Mesothelial cell of epicardium (in vitro differentiated cells): ENCODE results near the gene NTM. TPM values are rescaled to one million over a fixed set of nuclear protein-coding genes. Genes with fewer than 3 reads are reported as not detected.

Experiments
- DNase-seq, 2 experiments: peaks; one replicate each; pipeline ENCODE4 v3.0.0; 2021; ENCODE audit warnings: low spot score in 2 of 2; ENCODE audit not compliant: unreplicated experiment in 2 of 2
- H3K27ac Mint-ChIP-seq: 2 replicates; pipeline ENCODE4 v1.8.0; 2021; ENCODE audit warnings: mixed read lengths
- H3K27me3 Mint-ChIP-seq: 2 replicates; pipeline ENCODE4 v1.8.0; 2021; ENCODE audit warnings: low read depth, mixed read lengths
- H3K36me3 Mint-ChIP-seq: 2 replicates; pipeline ENCODE4 v1.8.0; 2021; ENCODE audit warnings: mixed read lengths
- H3K4me1 Mint-ChIP-seq: 2 replicates; pipeline ENCODE4 v1.8.0; 2021; ENCODE audit warnings: mixed read lengths
- H3K4me3 Mint-ChIP-seq: 2 replicates; pipeline ENCODE4 v1.8.0; 2021; ENCODE audit warnings: mild to moderate bottlenecking, moderate library complexity, mixed read lengths
- H3K9me3 Mint-ChIP-seq: 2 replicates; pipeline ENCODE4 v1.8.0; 2021; ENCODE audit warnings: mixed read lengths
- total RNA-seq: library from RNA; stranded (reverse); gene quantifications from 3 replicates; pipeline ENCODE4 v1.2.1, GENCODE V29; 2021
- TF ChIP-seq, protein P1 (sequence below): fragments of 200-600 bp; sonication (generic); IDR thresholded peaks from one replicate; pipeline ENCODE4 v1.5.0; 2021; ENCODE audit warnings: antibody characterized with exemption; ENCODE audit not compliant: unreplicated experiment

The NTM gene
- total RNA-seq, 1 donor from 2014 or later, result 3.9 TPM

DNA sequence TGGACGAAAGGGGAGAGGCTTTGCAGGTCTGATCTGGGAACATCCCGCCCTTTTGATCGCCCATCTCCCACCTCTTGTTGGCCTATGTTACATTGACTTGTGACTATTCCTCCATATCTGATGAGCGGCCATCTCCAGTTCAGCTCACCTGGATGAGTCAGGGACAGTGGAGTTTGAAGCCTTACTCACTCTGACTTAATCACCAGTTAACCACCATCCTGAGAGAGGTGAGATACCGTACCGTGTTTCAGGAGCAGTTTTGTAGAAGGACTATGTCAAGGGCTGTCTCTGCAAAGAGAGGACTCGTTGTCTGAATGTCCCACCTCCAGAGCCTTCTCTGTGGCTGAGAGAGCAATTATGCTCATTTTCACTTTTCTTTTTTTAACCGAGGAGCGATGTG is 771.7 kb downstream of the NTM start:
- Mint-ChIP-seq H3K36me3 (no peaks in the 10 kb centered on the region), H3K9me3 (no peaks in the 10 kb centered on the region), H3K27ac (no peak overlapping the region), H3K4me1 (no peaks in the 10 kb centered on the region), H3K27me3 (peaks cover 58% of the 10 kb centered on the region), H3K4me3 (no peak overlapping the region)
- no peak for DNase-seq
- TF ChIP-seq, protein P1, sequence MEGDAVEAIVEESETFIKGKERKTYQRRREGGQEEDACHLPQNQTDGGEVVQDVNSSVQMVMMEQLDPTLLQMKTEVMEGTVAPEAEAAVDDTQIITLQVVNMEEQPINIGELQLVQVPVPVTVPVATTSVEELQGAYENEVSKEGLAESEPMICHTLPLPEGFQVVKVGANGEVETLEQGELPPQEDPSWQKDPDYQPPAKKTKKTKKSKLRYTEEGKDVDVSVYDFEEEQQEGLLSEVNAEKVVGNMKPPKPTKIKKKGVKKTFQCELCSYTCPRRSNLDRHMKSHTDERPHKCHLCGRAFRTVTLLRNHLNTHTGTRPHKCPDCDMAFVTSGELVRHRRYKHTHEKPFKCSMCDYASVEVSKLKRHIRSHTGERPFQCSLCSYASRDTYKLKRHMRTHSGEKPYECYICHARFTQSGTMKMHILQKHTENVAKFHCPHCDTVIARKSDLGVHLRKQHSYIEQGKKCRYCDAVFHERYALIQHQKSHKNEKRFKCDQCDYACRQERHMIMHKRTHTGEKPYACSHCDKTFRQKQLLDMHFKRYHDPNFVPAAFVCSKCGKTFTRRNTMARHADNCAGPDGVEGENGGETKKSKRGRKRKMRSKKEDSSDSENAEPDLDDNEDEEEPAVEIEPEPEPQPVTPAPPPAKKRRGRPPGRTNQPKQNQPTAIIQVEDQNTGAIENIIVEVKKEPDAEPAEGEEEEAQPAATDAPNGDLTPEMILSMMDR, result no peak

DNA sequence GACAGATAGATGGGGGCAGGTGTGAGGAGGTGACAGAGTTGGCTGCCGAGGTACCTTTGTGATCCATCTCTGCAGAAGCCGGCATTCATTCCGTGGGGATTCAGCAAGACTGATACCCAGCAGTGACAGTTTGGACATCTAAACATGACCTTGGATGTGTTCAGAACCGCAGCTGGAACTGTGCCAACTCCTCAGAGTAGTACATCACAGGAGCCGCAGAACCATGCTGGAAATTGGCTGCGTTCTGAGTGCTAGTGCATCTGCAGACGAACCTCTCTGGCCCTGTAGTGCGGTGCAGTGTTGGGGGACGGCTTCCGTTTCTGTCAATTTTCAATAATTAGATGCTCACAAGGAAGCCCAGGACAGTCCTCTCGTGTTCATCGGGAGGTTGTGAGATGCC is 772.1 kb downstream of the NTM start:
- H3K4me1 Mint-ChIP-seq, result no peaks in the 10 kb centered on the region
- H3K4me3 Mint-ChIP-seq, result no peak overlapping the region
- no peak for DNase-seq
- peaks cover 63% of the 10 kb centered on the region for H3K27me3 Mint-ChIP-seq
- no peaks in the 10 kb centered on the region for H3K9me3 Mint-ChIP-seq
- H3K36me3 Mint-ChIP-seq, result no peaks in the 10 kb centered on the region
- no peak overlapping the region for H3K27ac Mint-ChIP-seq
- TF ChIP-seq, protein P1, result no peak

DNA sequence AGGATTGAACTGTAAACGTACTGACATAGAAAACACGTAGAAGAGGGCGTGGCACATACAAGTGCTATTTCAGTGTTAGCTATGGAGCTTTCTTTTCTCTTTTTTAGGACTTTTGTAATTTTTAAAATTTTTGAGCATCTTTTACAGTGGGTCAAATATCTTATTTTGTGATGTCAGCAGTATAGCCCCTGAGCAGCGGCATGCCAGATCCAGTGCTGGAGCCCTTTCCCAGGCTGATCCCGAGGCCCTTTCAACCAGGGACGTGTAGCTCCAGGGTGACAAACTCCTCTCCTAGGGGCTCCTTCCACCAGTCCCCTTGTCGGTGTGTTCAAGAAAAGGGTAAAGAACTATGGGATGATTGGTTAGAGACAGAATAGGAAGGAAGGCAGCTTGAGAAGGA is 777.0 kb downstream of the NTM start:
- no peaks in the 10 kb centered on the region for H3K9me3 Mint-ChIP-seq
- H3K36me3 Mint-ChIP-seq, result no peaks in the 10 kb centered on the region
- TF ChIP-seq, protein P1, result no peak
- H3K27ac Mint-ChIP-seq, result no peak overlapping the region
- peaks cover 66% of the 10 kb centered on the region for H3K27me3 Mint-ChIP-seq
- no peak for DNase-seq
- no peaks in the 10 kb centered on the region for H3K4me1 Mint-ChIP-seq
- H3K4me3 Mint-ChIP-seq, result no peak overlapping the region

DNA sequence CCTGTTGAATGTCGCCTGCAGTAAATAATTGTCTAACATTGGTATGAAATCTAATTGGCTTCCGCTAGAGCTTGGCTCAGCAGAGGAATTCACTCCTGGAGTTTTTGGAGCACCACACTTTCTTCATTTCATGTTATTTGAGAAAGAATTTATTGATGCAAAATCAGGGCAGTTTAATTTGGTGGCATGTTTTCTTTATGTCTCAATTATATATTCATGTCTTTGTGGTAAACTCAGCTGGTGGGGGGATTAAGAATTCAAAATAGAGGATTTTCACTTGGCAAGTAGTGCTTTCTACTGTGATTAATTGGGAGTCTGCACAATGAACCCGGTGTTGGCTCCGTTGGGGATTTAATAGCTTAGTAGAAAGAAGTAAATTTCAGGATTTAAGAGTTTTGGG is 784.4 kb downstream of the NTM start:
- peaks cover 52% of the 10 kb centered on the region for H3K27me3 Mint-ChIP-seq
- no peaks in the 10 kb centered on the region for H3K4me1 Mint-ChIP-seq
- no peak overlapping the region for H3K4me3 Mint-ChIP-seq
- DNase-seq, result no peak
- no peaks in the 10 kb centered on the region for H3K9me3 Mint-ChIP-seq
- no peak overlapping the region for H3K27ac Mint-ChIP-seq
- H3K36me3 Mint-ChIP-seq, result no peaks in the 10 kb centered on the region
- TF ChIP-seq, protein P1, result no peak

DNA sequence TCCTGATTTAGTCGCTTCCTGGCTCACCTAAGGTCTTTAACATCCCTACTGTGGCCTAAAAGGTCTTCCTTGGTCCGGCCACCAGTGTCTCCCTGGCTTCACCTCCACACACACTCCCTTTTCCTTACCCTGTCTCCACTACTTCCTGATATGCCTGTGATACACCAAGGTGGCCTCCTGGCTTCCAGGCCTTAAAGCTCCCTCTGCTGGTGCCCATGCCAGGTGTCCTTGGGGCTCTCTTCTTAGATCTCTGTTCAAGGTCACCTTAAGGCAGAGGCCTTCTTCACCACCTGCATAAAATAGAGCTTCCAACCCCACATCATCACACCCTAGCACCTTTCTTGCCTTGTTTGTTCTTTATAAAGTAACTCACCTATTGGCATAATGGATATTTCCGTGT is 787.7 kb downstream of the NTM start:
- H3K9me3 Mint-ChIP-seq, result no peaks in the 10 kb centered on the region
- no peak for DNase-seq
- H3K4me1 Mint-ChIP-seq, result no peaks in the 10 kb centered on the region
- TF ChIP-seq, protein P1, result no peak
- no peak overlapping the region for H3K27ac Mint-ChIP-seq
- H3K27me3 Mint-ChIP-seq, result peaks cover 32% of the 10 kb centered on the region
- no peaks in the 10 kb centered on the region for H3K36me3 Mint-ChIP-seq
- H3K4me3 Mint-ChIP-seq, result no peak overlapping the region

DNA sequence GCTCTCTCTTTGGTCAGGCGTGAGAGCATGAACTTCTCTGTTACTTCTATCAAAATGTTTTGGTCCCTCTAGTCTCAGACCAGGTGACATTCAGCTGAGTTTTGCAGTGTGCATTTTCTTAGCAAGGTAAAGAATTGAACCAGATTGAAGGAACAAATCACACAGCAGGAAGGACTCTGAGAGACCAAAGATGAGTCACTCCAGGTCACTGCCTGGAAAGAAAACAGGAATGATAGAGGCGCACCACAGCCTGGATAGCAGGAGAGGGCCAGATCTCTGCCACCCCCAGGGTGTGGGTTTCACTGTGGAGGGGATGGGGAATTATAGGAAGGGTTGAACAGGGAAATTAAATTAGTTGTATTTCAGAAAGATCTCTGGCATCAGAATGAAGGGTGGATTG is 788.3 kb downstream of the NTM start:
- Mint-ChIP-seq H3K4me1 (no peaks in the 10 kb centered on the region), H3K27me3 (peaks cover 27% of the 10 kb centered on the region), H3K4me3 (no peak overlapping the region), H3K9me3 (no peaks in the 10 kb centered on the region), H3K27ac (no peak overlapping the region), H3K36me3 (no peaks in the 10 kb centered on the region)
- DNase-seq, result no peak
- TF ChIP-seq, protein P1, result no peak
